ENCODE data around the gene TDRD7.

The TDRD7 gene

GRCh38 chr9:97500765-97501176, 88.9 kb downstream of the TDRD7 start:
- no peak overlapping the region for H3K4me3 ChIP-seq (replicated peaks; ENCODE audit: low read depth, low read length)
- DNase-seq (ENCODE audit: low read depth) = no peak
- no peak for TF ChIP-seq CTCF (IDR thresholded peaks at IDR 0.05; ENCODE audit: low read length, missing control alignments)

GRCh38 chr9:97501177-97501971, 89.5 kb downstream of the TDRD7 start, which contains the start of gene TMOD1:
Gene TMOD1, plus strand, starts transcription at chr9:97501666. Its CDS starts 22,523 bp downstream, at chr9:97524189.
- DNase-seq (ENCODE audit: low read depth) = peak; percentile 15
- TF ChIP-seq CTCF (IDR thresholded peaks at IDR 0.05; ENCODE audit: low read length, missing control alignments) = no peak
- peak within 1 kb of the TSS; percentile 40 for H3K4me3 ChIP-seq (replicated peaks; ENCODE audit: low read depth, low read length)

GRCh38 chr9:97501972-97502221, 90.0 kb downstream of the TDRD7 start:
- TF ChIP-seq CTCF (IDR thresholded peaks at IDR 0.05; ENCODE audit: low read length, missing control alignments) = no peak
- H3K4me3 ChIP-seq (replicated peaks; ENCODE audit: low read depth, low read length) = peak overlapping the region; percentile 40
- no peak for DNase-seq (ENCODE audit: low read depth)

- no peak for DNase-seq (ENCODE audit: low read depth)
- H3K4me3 ChIP-seq (replicated peaks; ENCODE audit: low read depth, low read length) = no peak overlapping the region
Measured at GRCh38 chr9:97502222-97502983, 90.5 kb downstream of the TDRD7 start.

GRCh38 chr9:97502984-97503861, 91.3 kb downstream of the TDRD7 start:
- no peak for DNase-seq (ENCODE audit: low read depth)
- no peak overlapping the region for H3K4me3 ChIP-seq (replicated peaks; ENCODE audit: low read depth, low read length)

More at GRCh38 chr9:97502222-97502983, 90.5 kb downstream of the TDRD7 start:
- no peak for TF ChIP-seq CTCF (IDR thresholded peaks at IDR 0.05; ENCODE audit: low read length, missing control alignments)

More at GRCh38 chr9:97502984-97503861, 91.3 kb downstream of the TDRD7 start:
- no peak for TF ChIP-seq CTCF (IDR thresholded peaks at IDR 0.05; ENCODE audit: low read length, missing control alignments)
